ENCODE results near the gene MYBPC1.
"Not testable (repeated sequence)": the region's sequence is repeated elsewhere in the genome, so short reads cannot be mapped to it uniquely, and the experiment has no call there.

The MYBPC1 gene

GRCh38 chr12:101594700-101595099 is at the start of gene MYBPC1:
MYBPC1 (plus strand) TSS chr12:101594971; CDS start chr12:101595071, 100 bp downstream.
- DNase-seq (ENCODE audit: low read depth, low spot score): no peak

- no peak for DNase-seq (ENCODE audit: low read depth, low spot score)
Measured at GRCh38 chr12:101551362-101552114, 43.2 kb upstream of the MYBPC1 start.

- no peak for DNase-seq (ENCODE audit: low read depth, low spot score)
Measured at GRCh38 chr12:101552277-101552676, 42.5 kb upstream of the MYBPC1 start.

- DNase-seq (ENCODE audit: low read depth, low spot score): no peak
Measured at GRCh38 chr12:101557094-101557493, 37.7 kb upstream of the MYBPC1 start.

DNA sequence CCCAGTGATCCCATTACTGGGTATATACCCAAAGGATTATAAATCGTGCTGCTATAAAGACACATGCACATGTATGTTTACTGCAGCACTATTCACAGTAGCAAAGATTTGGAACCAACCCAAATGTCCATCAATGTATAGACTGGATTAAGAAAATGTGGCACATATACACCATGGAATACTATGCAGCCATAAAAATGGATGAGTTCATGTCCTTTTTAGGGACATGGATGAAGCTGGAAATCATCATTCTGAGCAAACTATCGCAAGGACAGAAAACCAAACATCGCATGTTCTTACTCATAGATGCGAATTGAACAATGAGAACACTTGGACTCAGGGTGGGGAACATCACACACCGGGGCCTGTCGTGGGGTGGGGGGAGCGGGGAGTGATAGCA is 36.0 kb upstream of the MYBPC1 start:
- not testable (repeated sequence) for DNase-seq (ENCODE audit: low read depth, low spot score)

DNA sequence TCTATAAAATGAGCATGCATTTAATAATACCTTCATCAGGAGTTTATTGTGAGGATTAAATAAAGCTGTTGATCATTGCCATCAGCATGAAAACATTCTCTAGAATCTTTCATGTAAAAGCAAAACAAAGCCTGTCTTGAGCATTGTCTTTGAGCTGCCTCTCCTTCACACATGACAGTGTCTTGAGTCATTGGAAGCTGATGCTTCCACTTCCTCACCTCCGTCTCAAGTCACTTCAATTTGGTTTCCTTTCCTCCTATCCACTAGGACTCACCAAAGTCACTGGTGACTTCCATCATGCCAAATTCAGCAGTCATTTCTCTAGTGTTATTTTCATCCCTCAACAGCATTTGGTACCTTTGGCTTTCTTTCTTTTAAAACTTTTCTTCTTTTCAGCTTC is 31.6 kb upstream of the MYBPC1 start:
- DNase-seq (ENCODE audit: low read depth, low spot score): no peak

GRCh38 chr12:101564912-101565311 is 29.9 kb upstream of the MYBPC1 start:
- DNase-seq (ENCODE audit: low read depth, low spot score): no peak

DNA sequence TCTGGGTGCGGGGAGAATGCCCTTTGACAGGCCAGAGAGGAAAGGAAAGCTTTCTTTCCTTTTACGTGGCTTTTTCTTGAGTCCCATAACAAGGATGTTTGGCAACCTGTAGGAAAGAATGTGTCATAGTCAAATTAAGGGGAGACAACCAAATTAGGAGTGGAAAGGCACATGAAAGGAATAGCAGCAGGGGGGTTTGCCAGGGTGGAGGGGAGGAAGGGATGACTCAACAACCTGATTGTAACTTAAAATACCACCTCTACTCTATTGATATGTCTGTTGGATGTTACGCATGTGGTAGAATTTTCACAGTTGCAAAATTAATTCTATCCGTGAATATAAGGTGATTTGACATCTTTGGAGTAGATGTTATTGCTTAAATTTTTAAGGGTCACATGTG is 28.5 kb upstream of the MYBPC1 start:
- no peak for DNase-seq (ENCODE audit: low read depth, low spot score)

GRCh38 chr12:101567918-101568317 is 26.9 kb upstream of the MYBPC1 start:
- DNase-seq (ENCODE audit: low read depth, low spot score): no peak

DNA sequence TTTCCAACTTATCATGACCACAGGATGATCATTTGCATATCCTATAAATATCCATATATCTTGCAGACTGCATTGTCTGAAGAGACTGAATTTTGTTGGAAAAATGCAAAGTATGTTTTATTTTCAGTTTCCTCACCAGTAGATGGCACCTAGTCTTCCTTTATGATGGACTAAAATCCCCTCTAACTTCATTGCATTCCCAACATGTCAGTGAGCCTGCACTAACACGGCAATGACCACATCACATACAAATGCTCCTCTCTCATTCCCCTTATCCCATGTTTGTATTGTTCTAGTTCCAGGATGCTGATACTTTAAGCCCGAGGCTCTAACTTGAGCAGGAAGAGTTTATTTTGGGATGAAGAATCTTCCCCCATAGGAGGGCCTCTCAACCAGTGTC is 24.7 kb upstream of the MYBPC1 start:
- no peak for DNase-seq (ENCODE audit: low read depth, low spot score)

- no peak for DNase-seq (ENCODE audit: low read depth, low spot score)
Measured at GRCh38 chr12:101571105-101571504, 23.7 kb upstream of the MYBPC1 start.

DNA sequence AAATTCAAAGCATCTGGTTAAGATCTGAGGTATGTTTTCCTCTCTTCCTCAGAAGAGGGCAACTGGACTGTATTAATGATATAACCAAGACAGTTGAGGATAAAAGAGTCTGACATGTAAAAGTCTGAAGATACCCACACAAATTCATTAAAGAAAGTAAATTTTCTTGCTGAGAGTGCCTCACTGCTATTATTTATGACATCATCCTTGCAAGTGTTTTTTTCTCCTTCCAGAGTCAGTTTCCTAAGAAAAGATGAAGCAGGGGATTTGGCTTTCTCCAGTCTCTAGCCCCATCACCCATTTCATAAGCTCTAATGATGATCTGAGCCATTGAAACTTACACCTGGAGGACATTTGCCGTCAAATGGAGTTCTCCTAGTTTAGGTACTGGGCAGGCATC is 21.0 kb upstream of the MYBPC1 start:
- no peak for DNase-seq (ENCODE audit: low read depth, low spot score)

DNA sequence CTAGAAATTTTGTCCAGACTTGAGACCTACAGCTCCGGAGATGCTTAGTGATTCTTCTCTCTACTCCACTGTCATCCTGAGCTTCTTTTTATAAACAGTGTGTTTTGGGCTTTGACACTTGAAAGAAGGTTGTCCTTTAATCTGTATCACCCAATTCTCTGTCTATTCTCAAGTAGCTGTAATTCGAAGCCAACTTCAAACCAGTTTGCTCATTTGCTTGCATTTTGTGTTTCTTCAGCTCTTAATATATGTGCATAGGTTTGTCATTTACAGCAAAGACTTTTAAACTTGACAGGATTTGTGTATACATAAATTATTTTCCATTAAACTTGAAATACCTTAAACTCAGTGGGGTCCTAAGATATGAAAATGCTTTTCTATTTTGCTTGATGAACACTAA is 16.4 kb upstream of the MYBPC1 start:
- no peak for DNase-seq (ENCODE audit: low read depth, low spot score)

GRCh38 chr12:101581190-101581589 is 13.6 kb upstream of the MYBPC1 start:
- DNase-seq (ENCODE audit: low read depth, low spot score): no peak

- DNase-seq (ENCODE audit: low read depth, low spot score): no peak
Measured at GRCh38 chr12:101582937-101583336, 11.8 kb upstream of the MYBPC1 start.

DNA sequence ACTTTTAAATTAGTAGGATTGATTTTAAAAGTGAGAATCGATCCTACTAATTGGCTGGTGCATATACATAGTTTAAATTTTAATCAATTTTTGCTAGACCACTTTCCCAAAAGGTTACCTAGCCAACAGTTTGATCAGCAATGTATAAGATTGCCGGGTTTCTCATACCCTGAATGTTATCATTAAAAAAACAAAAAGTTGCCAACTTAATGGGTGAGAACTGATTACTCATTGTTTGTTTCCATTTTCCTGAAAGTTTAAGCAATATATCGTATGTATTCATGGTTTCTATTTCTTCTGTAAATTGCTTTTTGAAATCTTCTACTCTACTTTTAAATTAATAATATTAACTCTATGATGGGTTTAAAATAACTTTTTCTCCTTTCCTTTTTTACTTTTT is 4.4 kb upstream of the MYBPC1 start:
- no peak for DNase-seq (ENCODE audit: low read depth, low spot score)

DNA sequence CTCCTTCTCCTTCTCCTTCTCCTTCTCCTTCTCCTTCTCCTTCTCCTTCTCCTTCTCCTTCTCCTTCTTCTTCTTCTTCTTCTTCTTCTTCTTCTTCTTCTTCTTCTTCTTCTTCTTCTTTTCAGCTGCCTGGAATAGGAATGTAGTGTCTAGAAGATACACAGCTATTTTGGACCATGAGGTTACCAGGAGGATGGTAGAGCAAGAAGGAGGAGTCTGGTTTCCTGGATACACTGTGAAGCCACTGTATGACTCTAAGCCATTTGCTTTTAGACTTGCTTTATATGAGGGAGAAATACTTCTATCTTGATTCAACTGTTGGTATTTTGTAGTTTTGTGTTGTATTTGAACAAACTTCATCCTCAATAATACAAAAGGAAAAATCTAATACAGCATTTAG is 3.0 kb upstream of the MYBPC1 start:
- no peak for DNase-seq (ENCODE audit: low read depth, low spot score)

DNA sequence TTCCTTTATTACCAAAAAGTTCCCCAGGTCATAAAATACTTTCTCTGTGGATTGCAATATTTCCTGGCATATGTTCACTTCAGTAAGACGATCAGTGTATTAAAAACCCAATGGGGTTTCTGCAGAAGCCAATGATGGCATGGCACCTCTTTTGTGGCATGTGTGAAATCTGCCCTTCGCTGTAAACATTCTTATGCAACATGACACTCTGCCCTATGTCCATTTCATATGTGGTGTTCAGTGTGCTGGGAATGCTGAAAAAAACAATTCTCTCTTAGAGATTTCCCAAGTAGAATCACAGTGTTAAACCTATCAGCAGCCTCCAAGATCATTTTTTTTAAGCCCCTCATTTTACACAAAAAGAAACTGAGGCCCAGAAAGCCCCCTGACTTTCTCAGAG is 2.3 kb upstream of the MYBPC1 start:
- DNase-seq (ENCODE audit: low read depth, low spot score): no peak

GRCh38 chr12:101592921-101593320 is 1.9 kb upstream of the MYBPC1 start:
- DNase-seq (ENCODE audit: low read depth, low spot score): no peak

DNA sequence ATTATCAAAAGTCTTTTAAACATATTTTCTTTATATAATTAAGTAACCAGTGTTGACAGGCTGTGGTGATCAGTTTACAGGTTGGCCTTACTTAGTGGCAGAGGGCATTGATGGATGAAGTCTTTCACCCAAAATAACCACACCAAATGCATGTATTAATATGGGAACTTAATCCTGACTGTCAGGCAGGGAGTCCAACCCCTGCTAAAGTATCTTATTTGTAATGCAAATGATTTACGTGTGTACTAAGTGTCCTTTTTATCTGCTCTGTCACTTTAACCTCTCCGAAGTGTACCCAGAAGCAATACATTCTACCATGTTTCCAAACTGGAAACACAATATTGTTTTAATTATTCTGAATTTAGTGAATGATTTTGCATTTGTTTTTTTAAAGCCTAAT is 1.4 kb downstream of the MYBPC1 start:
- no peak for DNase-seq (ENCODE audit: low read depth, low spot score)

DNA sequence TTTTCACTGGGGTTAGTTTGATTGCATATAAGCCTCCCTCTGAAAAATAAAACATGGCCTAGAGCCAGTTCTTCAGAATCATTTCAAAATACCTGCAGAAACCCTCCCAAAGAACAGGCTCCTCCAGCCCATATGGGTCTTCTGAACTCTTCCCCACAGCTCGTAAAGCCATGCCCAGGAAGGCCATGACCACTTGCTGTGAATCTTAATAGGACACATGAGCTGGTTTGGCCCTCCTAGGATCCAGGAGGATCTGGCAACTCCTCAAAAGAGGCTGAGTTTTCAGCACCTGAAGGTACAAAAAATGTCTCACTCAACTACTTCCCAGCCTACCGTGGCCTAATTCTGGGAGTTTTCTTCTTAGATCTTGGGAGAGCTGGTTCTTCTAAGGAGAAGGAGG is 2.4 kb downstream of the MYBPC1 start:
- DNase-seq (ENCODE audit: low read depth, low spot score): no peak

GRCh38 chr12:101598483-101598882 is 3.7 kb downstream of the MYBPC1 start:
- no peak for DNase-seq (ENCODE audit: low read depth, low spot score)

GRCh38 chr12:101599311-101599710 is 4.5 kb downstream of the MYBPC1 start:
- no peak for DNase-seq (ENCODE audit: low read depth, low spot score)

Data from activated naive CD8-positive, alpha-beta T cell treated with anti-CD3 and anti-CD28 coated beads, Interleukin-2, amount 50 U/mL, for 16 hours (primary cell).